Stimulated activated CD8-positive, alpha-beta memory T cell treated with anti-CD3 and anti-CD28 coated beads, Interleukin-12 subunit alpha, Interleukin-12 subunit beta, amount 100 ng/mL, for 24 hours (primary cell): ENCODE results near the gene SUGCT.

ENCODE experiments used
- DNase-seq: peaks from one replicate; pipeline ENCODE4 v3.0.0-alpha.2; 2020; ENCODE audit errors: extremely low read depth

The SUGCT gene

GRCh38 chr7:40716052-40716451 lies 581.2 kb downstream of the SUGCT start:
- no peak for DNase-seq

GRCh38 chr7:40717242-40717641 lies 582.4 kb downstream of the SUGCT start:
- DNase-seq, result no peak

GRCh38 chr7:40720416-40720815 lies 585.6 kb downstream of the SUGCT start:
- no peak for DNase-seq

GRCh38 chr7:40721342-40721949 lies 586.6 kb downstream of the SUGCT start:
- DNase-seq, result no peak

GRCh38 chr7:40722242-40722641 lies 587.4 kb downstream of the SUGCT start:
- DNase-seq, result no peak

GRCh38 chr7:40723829-40724228 lies 589.0 kb downstream of the SUGCT start:
- DNase-seq, result no peak

GRCh38 chr7:40726559-40726958 lies 591.8 kb downstream of the SUGCT start:
- no peak for DNase-seq

GRCh38 chr7:40733114-40733513 lies 598.3 kb downstream of the SUGCT start:
- no peak for DNase-seq

GRCh38 chr7:40733578-40733977 lies 598.8 kb downstream of the SUGCT start:
- DNase-seq, result no peak

GRCh38 chr7:40739257-40739656 lies 604.5 kb downstream of the SUGCT start:
- no peak for DNase-seq

- DNase-seq, result no peak
Measured at GRCh38 chr7:40742270-40742669, 607.5 kb downstream of the SUGCT start.

GRCh38 chr7:40746841-40747556 lies 612.2 kb downstream of the SUGCT start:
- DNase-seq, result no peak

GRCh38 chr7:40747856-40748255 lies 613.1 kb downstream of the SUGCT start:
- no peak for DNase-seq

GRCh38 chr7:40749877-40750276 lies 615.1 kb downstream of the SUGCT start:
- no peak for DNase-seq

GRCh38 chr7:40753455-40753854 lies 618.6 kb downstream of the SUGCT start:
- no peak for DNase-seq

GRCh38 chr7:40755438-40755837 lies 620.6 kb downstream of the SUGCT start:
- DNase-seq, result no peak

GRCh38 chr7:40757109-40757508 lies 622.3 kb downstream of the SUGCT start:
- no peak for DNase-seq

GRCh38 chr7:40758590-40758989 lies 623.8 kb downstream of the SUGCT start:
- DNase-seq, result no peak

GRCh38 chr7:40760293-40760964 lies 625.6 kb downstream of the SUGCT start:
- no peak for DNase-seq

- DNase-seq, result no peak
Measured at GRCh38 chr7:40760987-40761386, 626.2 kb downstream of the SUGCT start.

GRCh38 chr7:40761762-40762560 lies 627.2 kb downstream of the SUGCT start:
- no peak for DNase-seq
